COLO668 (cell line): ENCODE results near the gene FGB.
"Not testable (repeated sequence)": the region's sequence is repeated elsewhere in the genome, so short reads cannot be mapped to it uniquely, and the experiment has no call there.

Experiments used
- DNase-seq: peaks from one replicate; lab custom pipeline; 2025; ENCODE audit not compliant: unreplicated experiment; lab: John Stamatoyannopoulos, UW

The FGB gene

DNA sequence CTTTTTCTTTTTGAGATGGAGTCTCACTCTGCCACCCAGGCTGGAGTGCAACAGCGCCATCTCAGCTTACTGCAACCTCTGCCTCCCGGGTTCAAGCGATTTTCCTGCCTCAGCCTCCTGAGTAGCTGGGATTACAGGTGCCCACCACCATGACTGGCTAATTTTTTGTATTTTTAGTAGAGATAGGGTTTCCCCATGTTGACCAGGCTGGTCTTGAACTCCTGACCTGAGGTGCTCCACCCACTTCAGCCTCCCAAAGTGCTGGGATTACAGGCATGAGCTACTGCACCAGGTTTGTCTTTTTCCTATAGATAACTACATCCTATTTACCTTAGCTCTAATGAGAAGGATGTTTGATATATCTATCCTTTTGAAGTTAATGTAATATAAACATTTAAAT lies 31.5 kb downstream of the FGB start:
- not testable (repeated sequence) for DNase-seq

DNA sequence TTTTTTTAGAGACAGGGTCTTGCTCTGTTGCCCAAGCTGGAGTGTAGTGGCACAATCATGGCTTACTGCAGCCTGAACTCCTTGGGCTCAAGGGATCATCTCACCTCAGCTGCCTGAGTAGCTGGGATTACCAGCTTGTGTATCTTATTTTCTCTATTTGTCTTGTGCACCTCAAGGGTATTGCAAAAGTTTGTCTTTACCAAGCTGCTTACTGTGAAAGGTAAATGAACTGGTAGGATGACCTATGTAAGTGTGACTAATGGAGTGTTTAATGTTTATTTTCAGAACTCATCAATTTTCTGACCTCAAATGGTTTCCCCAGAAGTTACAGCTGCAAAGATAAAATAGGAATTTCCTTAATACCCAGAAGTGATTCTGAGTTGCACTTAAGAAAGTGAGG lies 33.0 kb downstream of the FGB start:
- no peak for DNase-seq

- DNase-seq = not testable (repeated sequence)
Observed at GRCh38 chr4:154597281-154597680, 34.5 kb downstream of the FGB start.

- DNase-seq = no peak
Observed at GRCh38 chr4:154597798-154598774, 35.3 kb downstream of the FGB start.

GRCh38 chr4:154602404-154603020 lies 39.7 kb downstream of the FGB start:
- no peak for DNase-seq

GRCh38 chr4:154603033-154603943 lies 40.5 kb downstream of the FGB start:
- DNase-seq = no peak

DNA sequence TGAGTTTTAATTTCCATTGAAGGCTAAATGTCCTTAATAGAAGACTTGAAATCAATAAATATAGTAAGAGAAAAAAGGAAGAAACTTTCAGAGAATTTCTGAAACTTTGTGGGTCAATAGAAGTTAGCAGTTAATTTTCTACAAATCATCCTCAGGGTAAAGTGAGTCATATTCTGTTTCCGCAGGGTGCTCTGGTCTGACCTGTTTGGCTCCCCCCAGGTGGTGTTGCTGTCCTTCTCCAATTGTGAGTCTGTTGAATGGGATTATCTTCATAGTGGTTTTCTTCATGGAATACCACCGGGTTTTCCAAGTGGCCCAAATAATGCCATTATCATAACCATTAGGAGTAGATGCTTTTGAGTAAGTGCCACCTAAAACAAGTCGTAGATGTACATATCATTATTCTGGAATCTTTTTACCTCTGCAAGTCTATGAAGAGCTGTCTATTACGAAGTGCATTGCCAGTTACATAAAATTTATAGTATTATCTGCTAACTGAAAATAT lies 41.9 kb downstream of the FGB start:
- no peak for DNase-seq

GRCh38 chr4:154606728-154607723 lies 44.2 kb downstream of the FGB start:
- DNase-seq = no peak

- DNase-seq = no peak
Observed at GRCh38 chr4:154608361-154609252, 45.8 kb downstream of the FGB start.

DNA sequence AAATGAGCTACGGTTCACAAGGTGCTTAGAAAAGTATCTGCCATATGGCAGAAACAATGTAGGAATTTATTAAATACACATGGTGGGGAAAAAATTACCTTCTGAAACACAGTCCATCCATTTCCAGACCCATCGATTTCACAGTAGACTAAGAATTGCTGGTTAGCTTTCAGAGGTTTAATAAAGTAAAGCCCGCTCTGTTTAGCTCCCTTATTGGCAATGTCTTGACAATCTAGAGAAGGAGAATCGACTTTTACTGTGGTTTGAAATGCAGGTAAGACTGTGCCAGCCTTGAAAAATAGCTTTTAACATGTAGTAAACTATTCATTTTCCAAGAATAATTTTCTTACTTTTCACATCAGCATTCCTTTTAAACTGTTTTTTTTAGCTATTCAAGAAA lies 46.7 kb downstream of the FGB start:
- DNase-seq = no peak

GRCh38 chr4:154610582-154610981 lies 47.8 kb downstream of the FGB start:
- DNase-seq = no peak

DNA sequence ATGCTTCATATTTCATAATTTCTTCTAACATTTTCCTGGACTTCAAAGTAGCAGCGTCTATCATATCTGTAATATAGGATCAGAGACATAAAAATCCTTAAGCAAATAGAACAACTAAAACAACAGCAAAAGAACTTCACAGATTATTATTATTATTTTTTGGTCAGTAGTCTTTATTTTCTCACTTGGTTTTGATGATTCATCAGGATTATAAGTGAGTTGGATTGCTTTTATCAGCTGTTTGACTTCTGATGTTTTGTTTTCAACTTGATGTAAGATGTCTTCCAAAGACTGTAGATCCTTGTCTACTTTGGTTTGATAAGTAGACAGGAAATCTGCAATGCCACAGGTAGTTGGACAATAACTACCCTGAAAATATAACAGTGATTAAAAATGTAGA lies 49.0 kb downstream of the FGB start:
- DNase-seq = no peak

DNA sequence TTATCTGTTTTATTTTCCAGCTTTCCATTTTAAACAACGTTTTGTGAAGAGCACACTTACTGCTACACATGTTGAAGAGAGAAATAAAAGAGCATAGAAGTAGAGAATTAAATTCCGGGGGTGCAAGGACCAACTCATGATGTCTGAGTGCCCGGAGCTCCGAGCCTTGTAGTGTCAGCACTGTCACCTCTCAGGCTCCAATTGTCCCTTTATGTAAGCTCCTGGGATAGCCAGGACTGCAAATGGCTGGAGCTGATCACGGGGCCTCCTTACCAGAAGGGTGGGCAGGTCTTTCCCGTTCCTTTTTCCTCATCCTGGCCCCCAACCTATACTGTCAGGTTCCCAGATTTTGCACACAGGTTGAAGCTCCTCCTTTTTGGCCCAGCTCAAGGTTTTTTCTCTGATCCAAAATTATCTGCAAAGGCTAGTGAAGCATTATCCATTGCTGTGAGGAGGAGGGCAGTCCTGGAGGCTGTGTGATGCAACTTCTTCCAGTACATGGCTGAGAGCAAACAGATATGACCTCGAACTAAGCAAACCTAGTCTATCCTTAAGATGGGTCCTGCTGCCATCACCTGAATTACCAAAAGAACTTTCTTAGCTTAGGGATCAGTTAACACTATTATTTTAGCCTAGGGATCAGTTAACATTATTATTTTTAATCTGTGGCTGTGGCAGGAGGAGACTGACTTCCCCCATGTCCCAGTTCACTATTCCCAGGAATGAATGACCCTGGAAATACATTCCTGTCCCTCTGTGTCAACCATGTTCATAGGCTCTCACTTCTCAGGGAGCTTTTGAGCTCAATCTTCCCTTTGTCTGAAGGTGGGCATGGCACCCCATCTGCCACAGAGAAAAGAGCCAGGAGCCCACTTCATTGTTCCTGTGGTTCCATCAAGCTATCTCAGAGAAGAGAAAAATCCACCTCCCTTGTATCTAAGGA lies 49.9 kb downstream of the FGB start, which contains the start of gene FGG:
TSS of gene FGG (minus strand) at position 185 of the 943 bp plus-strand sequence. CDS start at position 138, 47 bp downstream.
- no peak for DNase-seq

- DNase-seq = no peak
Observed at GRCh38 chr4:154614306-154614705, 51.5 kb downstream of the FGB start.

- DNase-seq = no peak
Observed at GRCh38 chr4:154615211-154615610, 52.4 kb downstream of the FGB start.

DNA sequence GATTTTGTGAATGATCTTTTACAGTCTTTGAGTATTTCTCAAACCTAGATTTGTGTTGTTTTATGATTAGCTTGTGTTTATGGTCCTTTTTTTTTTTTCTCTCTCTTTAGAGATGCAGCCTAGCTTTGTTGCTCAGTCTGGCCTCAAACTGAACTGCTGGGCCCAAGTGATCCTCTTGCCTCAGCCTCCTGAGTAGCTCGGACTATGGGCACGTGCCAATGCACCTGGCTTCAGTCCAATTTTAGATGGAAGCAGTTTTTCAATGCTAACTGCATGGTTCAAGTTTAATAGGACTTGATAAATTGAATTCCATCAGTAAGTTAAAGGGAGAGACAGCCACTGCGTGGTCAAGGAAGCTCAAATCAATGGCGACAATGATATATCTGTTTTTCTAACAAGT lies 53.5 kb downstream of the FGB start:
- no peak for DNase-seq

DNA sequence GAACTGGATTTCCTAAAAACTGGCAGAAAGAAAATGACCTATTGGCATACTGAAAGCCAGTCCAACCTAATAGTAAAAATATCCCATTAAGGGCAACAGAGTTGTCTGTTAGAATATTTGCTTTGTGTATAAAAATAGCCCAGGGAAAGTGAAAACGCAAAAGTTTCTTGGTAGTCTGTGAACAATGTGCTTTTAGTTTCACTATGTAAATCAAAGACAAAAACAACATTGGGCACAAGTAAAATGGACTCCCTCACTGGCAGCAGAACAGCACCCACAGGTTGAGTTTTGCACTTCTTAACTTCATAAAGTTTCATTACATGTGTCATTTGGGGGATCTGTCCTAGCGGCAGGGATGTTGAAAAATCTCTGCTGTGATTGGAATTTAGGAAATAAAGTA lies 53.9 kb downstream of the FGB start:
- no peak for DNase-seq
